HCT116 (cell line): Measurements from ENCODE around the gene GFI1. TPM values are rescaled to one million over a fixed set of nuclear protein-coding genes. Genes with fewer than 3 reads are reported as not detected.
"Not testable (repeated sequence)": the region's sequence is repeated elsewhere in the genome, so short reads cannot be mapped to it uniquely, and the experiment has no call there.

Experiments
- ATAC-seq: fragments of 200-7000 bp; cut with Tn5 transposase; 2 replicates; pipeline ENCODE4 v1.9.1; 2020; ENCODE audit warnings: mild to moderate bottlenecking, moderate library complexity
- BruUV-seq: library from RNA; stranded (reverse); fragments of 400-500 nt; replicated peaks from 2 replicates; lab custom pipeline; 2021; lab: Mats Ljungman, UMichigan
- CTCF ChIA-PET: fragments of 300-600 bp; sonication (Branson Sonifier 250); formaldehyde crosslinking; loops from one replicate; lab custom pipeline; 2021; ENCODE audit warnings: antibody characterized with exemption; lab: Charles Lee
- POLR2A ChIA-PET: fragments of 300-600, 350-600 bp; sonication (Branson Sonifier 250); formaldehyde crosslinking; loops from one replicate; lab custom pipeline; 2021; ENCODE audit warnings: antibody characterized with exemption; lab: Charles Lee
- RAD21 ChIA-PET, 2 experiments: fragments of 300-600 bp; sonication (Branson Sonifier 250); formaldehyde crosslinking; loops; one replicate each; lab custom pipeline; 2023; ENCODE audit warnings: low total read pairs in 2 of 2; ENCODE audit not compliant: uncharacterized antibody in 2 of 2, unreplicated experiment in 2 of 2, low non-redundant PET in 1 of 2; lab: Charles Lee
- DNase-seq: peaks from one replicate; pipeline ENCODE4 v3.0.0-alpha.2; 2010; ENCODE audit warnings: low read depth, low spot score
- H2AFZ ChIP-seq: fragments of 200-600 bp; shearing (Covaris generic), sonication (generic); 2 replicates; pipeline ENCODE4 v1.6.1; 2017; ENCODE audit warnings: low read depth, mixed run types, mixed read lengths, antibody characterized with exemption, low read length; ENCODE audit not compliant: poor library complexity, severe bottlenecking
- H3K27ac ChIP-seq: 2 replicates; pipeline ENCODE4 v1.5.1; 2012; ENCODE audit warnings: low read depth, low read length
- H3K27me3 ChIP-seq: fragments of 200-600 bp; sonication (generic); 2 replicates; pipeline ENCODE4 v1.6.1; 2016; ENCODE audit warnings: mixed run types, low read length, mixed read lengths; ENCODE audit not compliant: insufficient read depth
- H3K36me3 ChIP-seq, 2 experiments: fragments of 200-500 bp in 1 of 2; fragments of 200-600 bp in 1 of 2; sonication (Bioruptor generic) in 1 of 2; sonication (generic) in 1 of 2; 2 replicates each; pipeline versions ENCODE4 v1.5.1 to v1.6.1; 2014 to 2016; ENCODE audit warnings: low read length in 2 of 2, inconsistent platforms in 1 of 2, mixed read lengths in 1 of 2, mixed run types in 1 of 2; ENCODE audit not compliant: insufficient read depth in 2 of 2, control insufficient read depth in 1 of 2
- H3K4me1 ChIP-seq, 2 experiments: fragments of 200-600 bp in 1 of 2; sonication (generic) in 1 of 2; 2 replicates each; pipeline versions ENCODE4 v1.5.1 to v1.6.1; 2012 to 2017; ENCODE audit warnings: low read length in 2 of 2, inconsistent platforms in 1 of 2, mild to moderate bottlenecking in 1 of 2, mixed read lengths in 1 of 2, mixed run types in 1 of 2, moderate library complexity in 1 of 2; ENCODE audit not compliant: insufficient read depth in 2 of 2, control insufficient read depth in 1 of 2
- H3K4me2 ChIP-seq: fragments of 200-600 bp; sonication (generic); 2 replicates; pipeline ENCODE4 v1.6.1; 2017; ENCODE audit warnings: mixed run types, low read length, mixed read lengths
- H3K4me3 ChIP-seq, 2 experiments: fragments of 200-600 bp in 1 of 2; sonication (generic) in 1 of 2; replicated peaks in 1 of 2; 2 replicates each; pipeline ENCODE4 v1.5.1; 2011 to 2016; ENCODE audit warnings: low read length in 2 of 2, control low read depth in 1 of 2, low read depth in 1 of 2, mild to moderate bottlenecking in 1 of 2, mixed read lengths in 1 of 2, mixed run types in 1 of 2
- H3K79me2 ChIP-seq: fragments of 200-600 bp; sonication (generic); 2 replicates; pipeline ENCODE4 v1.6.1; 2017; ENCODE audit warnings: mild to moderate bottlenecking, mixed run types, low read length, moderate library complexity, mixed read lengths; ENCODE audit not compliant: insufficient read depth
- H3K9ac ChIP-seq: fragments of 200-600 bp; sonication (generic); 2 replicates; pipeline ENCODE4 v1.6.1; 2016; ENCODE audit warnings: low read length, mixed read lengths
- H3K9me2 ChIP-seq: fragments of 200-600 bp; sonication (generic), shearing (Covaris generic); 2 replicates; pipeline ENCODE4 v1.6.1; 2017; ENCODE audit warnings: mixed run types, mild to moderate bottlenecking, moderate library complexity; ENCODE audit not compliant: insufficient read depth
- H3K9me3 ChIP-seq, 2 experiments: fragments of 200-500 bp in 1 of 2; fragments of 200-600 bp in 1 of 2; sonication (Bioruptor generic) in 1 of 2; sonication (generic) in 1 of 2; 2 replicates each; pipeline ENCODE4 v1.6.1; 2014 to 2017; ENCODE audit warnings: low read length in 2 of 2, mixed read lengths in 2 of 2, inconsistent platforms in 1 of 2, low read depth in 1 of 2, mild to moderate bottlenecking in 1 of 2, mixed run types in 1 of 2, moderate library complexity in 1 of 2; ENCODE audit not compliant: control insufficient read depth in 1 of 2, insufficient read depth in 1 of 2
- H4K20me1 ChIP-seq: fragments of 200-600 bp; sonication (generic), shearing (Covaris generic); 2 replicates; pipeline ENCODE4 v1.6.1; 2017; ENCODE audit warnings: mixed run types, mild to moderate bottlenecking, moderate library complexity; ENCODE audit not compliant: insufficient read depth
- MAX ChIP-seq: IDR thresholded peaks from 2 replicates; pipeline ENCODE4 v1.6.1; 2012
- POLR2AphosphoS5 ChIP-seq: IDR thresholded peaks from 2 replicates; pipeline ENCODE4 v1.6.1; 2011; ENCODE audit warnings: mild to moderate bottlenecking, low read depth, low read length, moderate library complexity
- RAD21 ChIP-seq: IDR thresholded peaks from 2 replicates; pipeline ENCODE4 v1.6.1; 2012; ENCODE audit warnings: low read depth, mild to moderate bottlenecking
- ZFX ChIP-seq: fragments of 450-650 bp; IDR thresholded peaks from 2 replicates; pipeline ENCODE4 v1.6.1; 2017
- intact Hi-C: fragments of 100-400 bp; cut with micrococcal nuclease; formaldehyde crosslinking; loops from 2 replicates; pipeline ENCODE4 v1.10.0; 2022
- total RNA-seq: library from RNA; stranded (reverse); gene quantifications from one replicate; pipeline ENCODE4 v1.2.1, GENCODE V29; 2021; ENCODE audit not compliant: unreplicated experiment

Gene GFI1
- total RNA-seq, 1 experiment from 2014 or later: 8.1 TPM

- CTCF ChIA-PET, H3K4me3 ChIP-seq, H3K4me2 ChIP-seq, H2AFZ ChIP-seq, ATAC-seq, H3K27me3 ChIP-seq, H3K9ac ChIP-seq, H3K36me3 ChIP-seq, H3K79me2 ChIP-seq, H3K27ac ChIP-seq, RAD21 ChIA-PET, POLR2A ChIA-PET, intact Hi-C loops, BruUV-seq, H3K9me2 ChIP-seq, H3K9me3 ChIP-seq, H3K4me1 ChIP-seq, DNase-seq, H4K20me1 ChIP-seq: not testable (repeated sequence)
Measured at GRCh38 chr1:92532371-92532770, 45.6 kb upstream of the GFI1 start.

DNA sequence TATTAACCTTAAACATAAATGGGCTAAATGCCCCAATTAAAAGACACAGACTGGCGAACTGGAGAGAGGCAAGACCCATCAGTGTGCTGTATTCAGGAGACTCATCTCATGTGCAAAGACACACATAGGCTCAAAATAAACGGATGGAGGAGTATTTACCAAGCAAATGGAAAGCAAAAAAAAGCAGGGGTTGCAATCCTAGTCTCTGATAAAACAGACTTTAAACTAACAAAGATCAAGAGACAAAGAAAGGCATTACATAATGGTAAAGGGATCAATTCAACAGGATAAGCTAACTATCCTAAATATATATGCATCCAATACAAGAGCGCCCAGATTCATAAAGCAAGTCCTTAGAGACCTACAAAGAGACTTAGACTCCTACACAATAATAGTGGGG, 45.2 kb upstream of the GFI1 start:
- H3K4me1 ChIP-seq, H3K9me2 ChIP-seq, H2AFZ ChIP-seq, H3K36me3 ChIP-seq, POLR2A ChIA-PET, H3K9me3 ChIP-seq, RAD21 ChIA-PET, BruUV-seq, H3K4me3 ChIP-seq, CTCF ChIA-PET, intact Hi-C loops, H4K20me1 ChIP-seq, H3K4me2 ChIP-seq, H3K27me3 ChIP-seq, H3K27ac ChIP-seq, H3K79me2 ChIP-seq, H3K9ac ChIP-seq, ATAC-seq, DNase-seq: not testable (repeated sequence)

GRCh38 chr1:92527670-92528069, 40.9 kb upstream of the GFI1 start:
- Histone ChIP-seq H3K4me3 (no peak overlapping the region), H3K27me3 (no peaks in the 10 kb centered on the region), H3K27ac (no peak overlapping the region), H3K79me2 (no peaks in the 10 kb centered on the region), H3K9ac (no peak overlapping the region), H3K36me3 (no peaks in the 10 kb centered on the region), H2AFZ (no peak overlapping the region), H3K4me2 (no peak overlapping the region), H3K9me2 (no peaks in the 10 kb centered on the region), H4K20me1 (no peaks in the 10 kb centered on the region), H3K9me3 (no peaks in the 10 kb centered on the region), H3K4me1 (no peaks in the 10 kb centered on the region)
- ATAC-seq (no peak), DNase-seq (no peak)
- BruUV-seq: no TSS peak
- POLR2A ChIA-PET: no interaction called here
- CTCF ChIA-PET: no interaction called here
- intact Hi-C loops: no loop called here
- TF ChIP-seq ZFX (no peak), RAD21 (no peak), POLR2AphosphoS5 (no peak), MAX (no peak)
- RAD21 ChIA-PET: no interaction called here

DNA sequence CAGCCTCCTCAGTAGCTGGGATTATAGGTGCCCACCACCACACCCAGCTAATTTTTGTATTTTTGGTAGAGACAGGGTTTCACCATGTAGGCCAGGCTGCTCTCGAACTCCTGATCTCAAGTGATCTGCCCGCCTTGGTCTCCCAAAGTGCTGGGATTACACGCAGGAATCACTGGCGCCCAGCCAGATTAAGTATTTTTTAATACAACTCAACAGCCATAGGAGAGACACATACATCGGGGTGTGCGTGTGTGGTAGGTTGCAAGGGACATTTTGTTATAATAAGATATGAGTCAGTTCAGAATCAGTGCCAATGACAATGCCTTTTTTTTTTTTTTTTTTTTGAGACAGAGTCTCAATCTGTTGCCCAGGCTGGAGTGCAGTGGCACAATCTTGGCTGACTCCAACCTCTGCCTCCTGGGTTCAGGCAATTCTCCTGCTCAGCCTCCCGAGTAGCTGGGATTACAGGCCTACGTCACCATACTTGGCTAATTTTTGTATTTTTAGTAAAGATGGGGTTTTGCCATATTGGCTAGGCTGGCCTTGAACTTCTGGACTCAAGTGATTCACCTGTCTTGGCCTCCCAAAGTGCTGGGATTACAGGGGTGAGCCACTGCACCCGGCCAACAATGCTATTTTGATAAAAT, 38.3 kb upstream of the GFI1 start:
- RAD21 ChIA-PET, H3K9me3 ChIP-seq, H3K27me3 ChIP-seq, ATAC-seq, H3K4me1 ChIP-seq, H3K27ac ChIP-seq, intact Hi-C loops, H3K36me3 ChIP-seq, H3K9me2 ChIP-seq, BruUV-seq, H3K9ac ChIP-seq, H4K20me1 ChIP-seq, DNase-seq, POLR2A ChIA-PET, H3K79me2 ChIP-seq, H2AFZ ChIP-seq, H3K4me2 ChIP-seq, H3K4me3 ChIP-seq: not testable (repeated sequence)
- CTCF ChIA-PET: interaction anchor here (1.3 kb wide), 1 partner anchor 215 kb away, joined by 3 read pairs; no protein-coding TSS in a partner anchor
